WERI-Rb-1 (cell line): ENCODE data around the gene DENND1A.

Experiments used
- DNase-seq: peaks from one replicate; pipeline ENCODE4 v3.0.0-alpha.2; 2020
- H3K27ac ChIP-seq: fragments of 250-450 bp; sonication (Bioruptor Pico); 2 replicates; pipeline ENCODE4 v1.5.1; 2020; ENCODE audit warnings: mild to moderate bottlenecking, moderate library complexity
- H3K27me3 ChIP-seq: fragments of 250-450 bp; sonication (Bioruptor Pico); 2 replicates; pipeline ENCODE4 v1.5.1; 2021; ENCODE audit warnings: mild to moderate bottlenecking, low read depth, moderate library complexity; ENCODE audit not compliant: insufficient read depth, severe bottlenecking
- H3K36me3 ChIP-seq: fragments of 250-450 bp; sonication (Bioruptor Pico); 2 replicates; pipeline ENCODE4 v1.5.1; 2020; ENCODE audit warnings: mild to moderate bottlenecking, moderate library complexity
- H3K4me3 ChIP-seq: 2 replicates; pipeline ENCODE4 v1.5.1; 2011; ENCODE audit warnings: low read depth, mild to moderate bottlenecking, control low read depth, low read length
- H3K9me3 ChIP-seq: fragments of 250-450 bp; sonication (Bioruptor Pico); 2 replicates; pipeline ENCODE4 v1.5.1; 2021; ENCODE audit warnings: mild to moderate bottlenecking, moderate library complexity; ENCODE audit not compliant: severe bottlenecking
- TF ChIP-seq, protein P1 (sequence below): IDR thresholded peaks from 2 replicates; pipeline ENCODE4 v1.5.1; 2011; ENCODE audit warnings: low read depth, mild to moderate bottlenecking, control low read depth, inconsistent platforms, low read length

The DENND1A gene

DNA sequence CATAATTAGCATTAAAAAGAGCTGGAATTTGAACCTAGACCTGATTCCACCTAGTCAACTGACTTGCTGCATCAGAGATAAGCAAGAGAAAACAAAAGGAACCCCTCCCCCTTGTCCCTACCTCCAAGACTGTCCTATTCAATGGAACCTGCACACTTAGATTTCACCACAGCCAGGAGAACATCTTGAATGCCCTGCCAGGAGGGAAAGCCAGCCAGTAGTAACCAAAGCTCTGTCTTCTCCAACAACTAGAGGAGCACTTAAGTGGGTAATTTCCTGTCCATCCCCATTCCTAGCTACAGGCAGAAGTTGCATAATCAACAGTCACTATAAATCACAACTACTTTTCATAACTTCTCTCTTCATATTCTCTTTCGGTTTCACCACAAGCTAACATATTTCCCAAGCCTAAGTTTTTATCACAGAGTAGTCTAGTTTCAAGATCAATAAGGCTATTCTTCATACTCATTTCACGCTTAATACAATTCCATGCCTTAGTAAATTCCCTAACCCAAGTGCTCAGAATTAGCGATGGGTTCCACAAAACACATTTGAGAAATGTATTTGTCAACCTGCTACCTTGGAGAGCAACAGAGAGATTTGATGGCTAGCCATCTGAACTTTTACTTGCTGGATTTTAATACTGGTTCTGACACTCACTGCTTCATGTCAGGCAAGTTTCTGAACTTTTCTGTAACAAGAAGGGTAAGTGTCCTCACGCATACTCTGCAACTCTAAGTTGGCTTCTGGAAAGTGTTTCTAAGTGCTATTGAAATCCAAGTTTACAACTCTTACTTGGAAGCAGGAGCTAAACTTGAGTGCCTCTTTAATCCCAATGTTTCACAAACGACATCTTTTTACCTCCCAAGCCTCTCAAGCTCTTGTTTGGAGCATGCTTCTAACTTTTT lies 2.0 kb downstream of the DENND1A start:
- TF ChIP-seq, protein P1, sequence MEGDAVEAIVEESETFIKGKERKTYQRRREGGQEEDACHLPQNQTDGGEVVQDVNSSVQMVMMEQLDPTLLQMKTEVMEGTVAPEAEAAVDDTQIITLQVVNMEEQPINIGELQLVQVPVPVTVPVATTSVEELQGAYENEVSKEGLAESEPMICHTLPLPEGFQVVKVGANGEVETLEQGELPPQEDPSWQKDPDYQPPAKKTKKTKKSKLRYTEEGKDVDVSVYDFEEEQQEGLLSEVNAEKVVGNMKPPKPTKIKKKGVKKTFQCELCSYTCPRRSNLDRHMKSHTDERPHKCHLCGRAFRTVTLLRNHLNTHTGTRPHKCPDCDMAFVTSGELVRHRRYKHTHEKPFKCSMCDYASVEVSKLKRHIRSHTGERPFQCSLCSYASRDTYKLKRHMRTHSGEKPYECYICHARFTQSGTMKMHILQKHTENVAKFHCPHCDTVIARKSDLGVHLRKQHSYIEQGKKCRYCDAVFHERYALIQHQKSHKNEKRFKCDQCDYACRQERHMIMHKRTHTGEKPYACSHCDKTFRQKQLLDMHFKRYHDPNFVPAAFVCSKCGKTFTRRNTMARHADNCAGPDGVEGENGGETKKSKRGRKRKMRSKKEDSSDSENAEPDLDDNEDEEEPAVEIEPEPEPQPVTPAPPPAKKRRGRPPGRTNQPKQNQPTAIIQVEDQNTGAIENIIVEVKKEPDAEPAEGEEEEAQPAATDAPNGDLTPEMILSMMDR, result no peak
- peaks cover 7% of the 10 kb centered on the region for H3K9me3 ChIP-seq
- H3K27ac ChIP-seq, result no peak overlapping the region
- H3K36me3 ChIP-seq, result 0 out of 2 replicates have a peak, but pooled peaks cover 3% of the 10 kb centered on the region
- H3K27me3 ChIP-seq, result no peaks in the 10 kb centered on the region
- DNase-seq, result no peak
- H3K4me3 ChIP-seq, result no peak overlapping the region

DNA sequence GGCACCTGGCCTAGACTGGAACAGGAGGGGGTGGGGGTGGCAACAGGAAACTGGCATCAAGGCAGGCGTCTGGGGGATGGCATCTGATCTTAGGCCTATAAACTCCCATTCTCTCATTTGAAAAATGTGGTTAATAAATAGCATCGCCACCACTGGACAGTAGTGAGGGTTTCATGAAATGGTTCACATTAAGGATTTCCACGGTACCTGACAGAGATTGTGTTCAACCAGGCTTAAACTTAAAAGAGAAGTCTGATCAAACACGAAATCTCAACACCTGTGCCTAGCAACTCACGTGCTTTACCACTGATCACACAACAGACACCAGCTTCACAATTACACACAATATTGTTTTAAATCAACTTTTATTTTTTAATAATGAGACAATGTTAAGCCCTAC lies 3.0 kb downstream of the DENND1A start:
- no peak for DNase-seq
- Histone ChIP-seq H3K9me3 (peaks cover 7% of the 10 kb centered on the region), H3K36me3 (0 out of 2 replicates have a peak, but pooled peaks cover 3% of the 10 kb centered on the region), H3K27me3 (no peaks in the 10 kb centered on the region), H3K4me3 (no peak overlapping the region), H3K27ac (no peak overlapping the region)
- TF ChIP-seq, protein P1, result no peak

DNA sequence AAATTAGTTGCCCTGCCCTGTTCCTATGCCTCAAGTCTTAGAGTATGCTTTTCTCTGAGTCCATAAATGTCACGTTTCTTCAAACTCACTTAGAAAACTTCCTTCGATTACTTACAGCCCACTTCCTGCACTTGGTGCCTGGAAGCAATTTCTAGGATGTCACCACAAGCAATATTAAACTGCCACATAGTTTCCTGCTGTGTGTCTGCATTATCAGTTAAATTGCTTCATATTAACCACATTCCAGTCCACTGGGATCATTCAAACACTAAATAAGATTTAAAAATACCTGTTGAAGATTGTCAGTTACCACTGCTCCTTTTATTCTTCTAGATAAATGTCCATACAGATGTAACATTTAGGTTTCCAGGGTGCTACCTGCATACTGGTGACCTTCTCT lies 4.1 kb downstream of the DENND1A start:
- Histone ChIP-seq H3K27ac (no peak overlapping the region), H3K9me3 (peaks cover 7% of the 10 kb centered on the region), H3K36me3 (0 out of 2 replicates have a peak, but pooled peaks cover 3% of the 10 kb centered on the region), H3K27me3 (no peaks in the 10 kb centered on the region), H3K4me3 (no peak overlapping the region)
- TF ChIP-seq, protein P1, result no peak
- DNase-seq, result no peak

DNA sequence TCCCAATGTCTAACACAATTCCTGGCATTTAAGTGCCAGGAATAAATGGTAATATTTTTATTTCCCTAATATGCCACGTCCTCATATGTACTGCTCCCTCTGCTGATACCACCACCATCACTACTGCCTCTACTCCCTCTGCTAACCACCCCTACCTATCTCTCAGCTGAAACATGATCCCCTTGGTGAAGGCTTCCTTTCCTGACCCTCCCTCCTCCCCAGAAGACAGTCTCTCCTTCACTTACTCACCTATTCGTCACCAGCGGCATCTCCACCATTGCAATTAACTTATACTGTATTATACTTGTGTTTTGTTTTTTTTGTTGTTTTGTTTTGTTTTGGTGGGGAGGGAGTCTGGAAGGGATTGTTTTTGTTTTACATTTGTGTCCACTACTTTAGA lies 4.8 kb downstream of the DENND1A start:
- no peak overlapping the region for H3K4me3 ChIP-seq
- H3K27me3 ChIP-seq, result no peaks in the 10 kb centered on the region
- TF ChIP-seq, protein P1, result no peak
- 0 out of 2 replicates have a peak, but pooled peaks cover 3% of the 10 kb centered on the region for H3K36me3 ChIP-seq
- peaks cover 7% of the 10 kb centered on the region for H3K9me3 ChIP-seq
- H3K27ac ChIP-seq, result no peak overlapping the region
- no peak for DNase-seq

DNA sequence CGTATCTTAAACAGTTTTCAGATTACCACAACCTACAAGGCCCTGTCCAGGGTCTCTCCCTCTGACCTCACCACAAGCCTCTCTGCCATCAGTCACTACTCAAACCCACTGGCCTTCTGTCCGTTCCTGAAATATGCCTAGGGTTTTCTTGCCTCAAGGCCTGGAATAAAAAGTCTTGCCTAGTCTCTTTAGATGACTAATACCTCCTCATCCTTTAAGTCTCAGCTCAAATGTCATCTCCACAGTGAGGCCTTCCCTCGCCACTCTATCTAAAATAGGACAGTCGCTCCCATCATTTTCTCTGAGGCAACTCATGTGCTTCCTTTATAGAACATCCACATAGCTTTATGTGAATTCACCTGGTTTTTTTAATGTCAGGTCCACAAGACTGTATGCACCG lies 5.2 kb downstream of the DENND1A start:
- H3K4me3 ChIP-seq, result no peak overlapping the region
- DNase-seq, result no peak
- no peak overlapping the region for H3K27ac ChIP-seq
- H3K9me3 ChIP-seq, result peaks cover 7% of the 10 kb centered on the region
- H3K36me3 ChIP-seq, result 0 out of 2 replicates have a peak, but pooled peaks cover 3% of the 10 kb centered on the region
- no peaks in the 10 kb centered on the region for H3K27me3 ChIP-seq
- TF ChIP-seq, protein P1, result no peak
